IPS DF 6.9 (cell line): Measurements from ENCODE around the gene LEMD1.

ENCODE experiments used
- DNase-seq: peaks from one replicate; pipeline ENCODE4 v3.0.0-alpha.2; 2013; ENCODE audit warnings: low read depth, low spot score
- H3K27ac ChIP-seq: one replicate; pipeline ENCODE4 v1.5.1; 2013; ENCODE audit warnings: low read length, control low read depth
- H3K27me3 ChIP-seq: 2 replicates; pipeline ENCODE4 v1.6.1; 2013; ENCODE audit warnings: mild to moderate bottlenecking, low read length; ENCODE audit not compliant: control insufficient read depth, insufficient read depth
- H3K36me3 ChIP-seq: 2 replicates; pipeline ENCODE4 v1.6.1; 2013; ENCODE audit warnings: low read length; ENCODE audit not compliant: control insufficient read depth, insufficient read depth
- H3K4me1 ChIP-seq: 2 replicates; pipeline ENCODE4 v1.6.1; 2013; ENCODE audit warnings: low read length; ENCODE audit not compliant: control insufficient read depth, insufficient read depth
- H3K4me3 ChIP-seq: 2 replicates; pipeline ENCODE4 v1.5.1; 2013; ENCODE audit warnings: mild to moderate bottlenecking, low read length
- H3K9me3 ChIP-seq: 2 replicates; pipeline ENCODE4 v1.6.1; 2013; ENCODE audit warnings: low read length, inconsistent platforms; ENCODE audit not compliant: control insufficient read depth, insufficient read depth
- WGBS: extraction: QIAGEN DNeasy Blood & Tissue Kit; methylation state at CpG from one replicate; pipeline ENCODE4 v1.1.7; 2013; ENCODE audit warnings: mixed read lengths, missing lambda C conversion rate; ENCODE audit not compliant: insufficient read length, insufficient coverage; 5-methylcytosine and 5-hydroxymethylcytosine counted together

LEMD1 gene

DNA sequence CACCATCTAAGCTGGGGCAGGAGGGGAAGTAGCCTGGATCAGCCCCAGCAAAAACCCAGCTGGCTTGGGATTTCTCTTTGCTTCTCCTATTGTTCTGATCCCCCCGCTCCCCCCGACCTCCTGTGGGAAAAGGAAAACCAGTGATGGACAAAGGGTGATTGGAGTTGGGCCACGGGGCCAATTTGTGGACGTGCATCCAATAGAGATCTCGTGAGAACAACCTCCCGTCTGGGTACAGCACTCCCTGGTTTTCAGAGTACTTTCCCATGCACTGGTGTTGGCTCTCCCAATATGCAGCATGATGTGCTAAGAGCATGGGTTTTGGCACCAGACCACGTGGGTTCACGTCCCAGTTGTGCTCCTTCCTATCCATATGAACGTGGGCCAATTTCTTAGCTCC, 25.0 kb upstream of the LEMD1 start:
- no peak overlapping the region for H3K27ac ChIP-seq
- no CpG with 5 or more reads among the region's 9 CpGs for WGBS
- H3K4me1 ChIP-seq: peaks cover 60% of the 10 kb centered on the region
- no peaks in the 10 kb centered on the region for H3K9me3 ChIP-seq
- DNase-seq: no peak
- no peaks in the 10 kb centered on the region for H3K27me3 ChIP-seq
- no peaks in the 10 kb centered on the region for H3K36me3 ChIP-seq
- H3K4me3 ChIP-seq: no peak overlapping the region

DNA sequence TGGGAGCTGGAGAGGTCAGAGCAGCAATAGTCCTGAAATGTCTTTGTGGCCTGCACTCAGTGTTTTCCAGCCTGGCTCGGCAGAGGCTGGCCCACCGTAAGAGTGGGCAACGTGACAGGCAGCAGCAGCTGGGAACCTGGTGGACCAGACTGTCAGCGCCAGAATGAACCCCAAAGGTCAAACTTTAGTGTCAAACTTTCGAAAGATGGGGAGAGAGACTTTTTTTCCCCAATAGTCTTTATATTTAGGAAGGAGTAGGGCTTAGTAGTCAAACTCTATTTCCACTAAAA, 23.7 kb upstream of the LEMD1 start:
- H3K4me1 ChIP-seq: peaks cover 64% of the 10 kb centered on the region
- WGBS: no CpG with 5 or more reads among the region's 5 CpGs
- H3K9me3 ChIP-seq: no peaks in the 10 kb centered on the region
- DNase-seq: no peak
- H3K27me3 ChIP-seq: no peaks in the 10 kb centered on the region
- no peaks in the 10 kb centered on the region for H3K36me3 ChIP-seq
- H3K4me3 ChIP-seq: no peak overlapping the region
- peak overlapping the region; percentile 28 for H3K27ac ChIP-seq

DNA sequence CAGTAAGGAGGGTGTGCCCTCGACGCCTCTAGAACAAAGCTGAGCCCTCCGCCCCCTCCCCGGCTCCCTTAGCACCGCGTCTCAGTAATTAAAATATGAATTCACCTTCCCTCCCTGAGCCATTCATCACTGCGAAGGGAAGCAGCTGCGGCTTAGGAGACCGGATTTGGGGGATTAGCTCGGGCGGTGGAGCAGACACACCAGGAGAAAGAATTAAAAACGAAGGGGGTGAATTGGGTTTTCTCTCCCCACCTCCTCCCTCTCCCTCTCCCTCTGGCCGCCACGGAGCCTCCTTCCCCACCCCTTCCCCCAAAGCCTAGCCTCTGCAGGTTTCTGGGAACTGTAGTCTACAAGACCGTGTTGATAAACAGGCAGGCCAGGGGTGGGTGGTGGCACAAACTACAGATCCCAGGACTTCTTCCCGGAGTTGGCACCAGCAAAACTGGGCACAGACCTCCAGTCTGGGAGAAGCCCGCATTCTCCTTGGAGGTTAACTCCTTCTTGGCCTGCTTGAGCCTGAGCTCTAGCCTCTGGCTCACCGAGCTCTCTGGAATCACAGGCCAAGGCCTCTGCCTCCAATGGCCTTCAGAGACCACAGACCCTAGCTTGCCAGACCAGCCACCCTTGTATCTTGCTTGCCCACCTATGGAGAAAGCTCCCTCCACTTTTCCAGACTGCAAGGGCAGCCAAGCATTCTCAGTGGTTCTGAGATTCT, 23.2 kb upstream of the LEMD1 start:
- DNase-seq: no peak
- Histone ChIP-seq H3K27ac (peak overlapping the region; percentile 28), H3K36me3 (no peaks in the 10 kb centered on the region), H3K4me3 (no peak overlapping the region; the same call in 1 of the 2 replicates), H3K9me3 (no peaks in the 10 kb centered on the region), H3K4me1 (peaks cover 63% of the 10 kb centered on the region), H3K27me3 (no peaks in the 10 kb centered on the region)
- WGBS: no CpG with 5 or more reads among the region's 18 CpGs

DNA sequence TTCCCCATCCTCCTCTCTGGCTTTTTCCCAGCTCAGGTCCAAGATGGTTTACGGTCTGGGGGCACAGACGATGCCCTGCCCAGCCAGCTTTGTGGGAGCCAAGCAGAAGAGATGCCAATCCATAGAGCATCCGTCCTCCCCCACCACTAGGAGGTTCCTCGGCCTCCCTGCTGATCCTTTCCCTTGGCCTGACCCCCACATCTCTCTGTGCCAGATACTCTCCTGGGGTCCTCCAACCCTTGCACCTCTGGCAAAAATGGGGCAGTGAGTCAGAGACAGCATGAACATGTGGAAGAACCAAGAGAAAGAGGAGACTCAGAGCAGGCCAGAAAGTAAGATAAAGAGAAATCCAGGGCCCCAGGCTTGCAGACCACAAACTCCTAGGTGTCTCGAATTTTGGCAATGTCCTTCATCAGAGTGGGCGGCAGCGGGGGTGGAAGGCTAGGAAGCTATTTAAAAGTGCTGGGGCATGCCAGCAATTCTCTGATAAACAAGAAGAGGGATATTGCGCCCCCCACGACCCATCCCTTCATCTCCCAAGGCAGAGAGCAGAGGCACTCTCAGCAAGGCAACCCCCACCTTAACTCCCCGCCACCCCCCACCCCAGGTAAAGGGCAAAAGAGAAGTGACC, 22.6 kb upstream of the LEMD1 start:
- Histone ChIP-seq H3K9me3 (no peaks in the 10 kb centered on the region), H3K4me1 (peaks cover 60% of the 10 kb centered on the region)

DNA sequence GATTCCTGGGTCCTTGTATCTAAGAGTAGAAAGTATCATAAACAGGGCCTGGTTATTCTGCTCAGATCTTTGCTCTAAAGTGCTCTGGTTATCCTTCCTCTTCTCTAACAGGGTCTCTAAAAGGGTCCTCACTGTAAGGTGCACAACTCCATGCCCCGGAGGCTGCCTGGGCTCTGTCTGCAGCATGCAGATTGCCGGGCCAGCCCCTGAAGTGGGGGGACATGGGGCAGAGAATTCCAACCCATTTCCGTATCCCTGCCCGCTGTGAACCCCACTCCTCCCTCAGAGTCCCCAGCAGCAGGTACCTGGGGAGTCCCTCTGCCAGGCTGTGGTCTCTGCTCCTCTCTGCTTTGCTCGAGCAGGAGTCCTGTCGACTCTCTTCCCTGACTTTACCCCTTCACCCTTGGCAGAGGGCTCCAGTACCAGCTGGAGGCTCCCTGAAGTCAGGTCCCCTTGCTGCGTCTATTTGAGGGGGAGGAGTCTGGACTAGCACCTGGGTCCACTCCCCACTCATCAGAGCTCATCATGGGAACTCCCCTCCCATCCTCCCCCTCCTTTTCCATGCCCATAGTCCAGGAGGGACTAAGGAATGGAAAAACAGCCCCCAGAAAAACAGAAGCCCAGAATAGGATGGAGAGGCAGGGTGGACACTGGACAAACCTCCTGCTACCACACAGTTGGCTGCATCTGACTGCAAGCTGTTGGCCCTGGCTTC, 21.9 kb upstream of the LEMD1 start:
- WGBS: no CpG with 5 or more reads among the region's 7 CpGs
- Histone ChIP-seq H3K9me3 (no peaks in the 10 kb centered on the region), H3K36me3 (no peaks in the 10 kb centered on the region), H3K4me1 (peaks cover 54% of the 10 kb centered on the region), H3K27ac (no peak overlapping the region), H3K27me3 (no peaks in the 10 kb centered on the region), H3K4me3 (no peak overlapping the region)
- DNase-seq: no peak

More for the DNA sequence above, 22.6 kb upstream of the LEMD1 start:
- DNase-seq: no peak
- Histone ChIP-seq H3K4me3 (no peak overlapping the region), H3K36me3 (no peaks in the 10 kb centered on the region), H3K27ac (no peak overlapping the region), H3K27me3 (no peaks in the 10 kb centered on the region)
- no CpG with 5 or more reads among the region's 10 CpGs for WGBS

DNA sequence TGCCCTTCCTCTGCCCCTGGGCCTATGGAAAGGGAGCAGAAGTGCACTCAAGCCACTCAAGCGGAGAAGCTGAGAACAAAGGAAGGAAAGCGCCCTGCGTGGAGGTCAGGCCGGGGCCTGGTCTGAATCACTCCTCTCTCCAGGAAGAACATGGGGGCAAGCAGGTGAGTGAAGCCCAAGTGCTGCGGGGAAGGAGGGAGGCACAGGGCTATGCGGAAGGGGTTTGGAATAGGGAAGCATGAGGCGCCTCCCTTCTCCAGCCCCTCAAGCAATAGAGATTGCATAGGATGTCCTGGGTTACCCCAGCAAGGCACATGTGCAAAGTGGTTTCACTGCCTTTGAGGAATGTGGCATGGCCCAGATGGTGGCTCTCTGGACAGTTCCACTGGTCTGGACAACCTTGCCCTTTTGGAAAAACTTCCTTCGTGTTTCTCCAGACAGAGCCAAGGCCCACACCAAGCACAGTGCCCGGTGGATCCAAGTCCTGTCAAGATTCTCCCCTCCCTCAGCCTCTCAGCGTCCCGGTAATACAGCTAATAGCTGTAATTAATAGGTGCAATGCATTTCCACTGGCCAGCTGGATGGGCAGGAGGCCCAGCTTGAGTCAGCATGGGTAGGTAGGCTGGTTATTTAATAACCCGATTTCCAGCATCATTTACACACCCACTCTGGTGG, 20.3 kb upstream of the LEMD1 start:
- H3K4me3 ChIP-seq: no peak overlapping the region
- peaks cover 48% of the 10 kb centered on the region for H3K4me1 ChIP-seq

DNA sequence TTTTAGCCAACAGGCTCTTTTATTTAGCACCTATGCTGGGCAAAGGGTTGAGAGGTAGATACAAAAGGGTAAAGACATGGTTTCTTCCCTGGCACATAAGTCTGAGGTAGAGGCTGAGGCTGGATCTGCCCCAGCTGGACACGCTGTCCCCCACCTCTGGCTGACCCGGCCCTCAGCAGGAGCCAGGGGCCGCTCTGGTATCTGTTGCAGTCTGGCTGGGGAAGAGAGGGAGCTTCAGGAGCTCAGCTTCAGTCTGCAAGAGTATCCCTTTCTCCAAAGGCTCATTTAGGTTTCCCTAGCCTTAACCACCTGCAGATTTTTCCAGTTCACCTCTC, 19.8 kb upstream of the LEMD1 start:
- no peaks in the 10 kb centered on the region for H3K9me3 ChIP-seq
- H3K27me3 ChIP-seq: no peaks in the 10 kb centered on the region
- H3K36me3 ChIP-seq: no peaks in the 10 kb centered on the region
- no CpG with 5 or more reads among the region's 3 CpGs for WGBS
- no peak overlapping the region for H3K4me3 ChIP-seq
- H3K4me1 ChIP-seq: peaks cover 46% of the 10 kb centered on the region
- DNase-seq: no peak
- no peak overlapping the region for H3K27ac ChIP-seq

More for the DNA sequence above, 20.3 kb upstream of the LEMD1 start:
- no peaks in the 10 kb centered on the region for H3K9me3 ChIP-seq
- DNase-seq: no peak
- WGBS: no CpG with 5 or more reads among the region's 12 CpGs
- no peaks in the 10 kb centered on the region for H3K27me3 ChIP-seq
- H3K27ac ChIP-seq: no peak overlapping the region
- H3K36me3 ChIP-seq: no peaks in the 10 kb centered on the region

DNA sequence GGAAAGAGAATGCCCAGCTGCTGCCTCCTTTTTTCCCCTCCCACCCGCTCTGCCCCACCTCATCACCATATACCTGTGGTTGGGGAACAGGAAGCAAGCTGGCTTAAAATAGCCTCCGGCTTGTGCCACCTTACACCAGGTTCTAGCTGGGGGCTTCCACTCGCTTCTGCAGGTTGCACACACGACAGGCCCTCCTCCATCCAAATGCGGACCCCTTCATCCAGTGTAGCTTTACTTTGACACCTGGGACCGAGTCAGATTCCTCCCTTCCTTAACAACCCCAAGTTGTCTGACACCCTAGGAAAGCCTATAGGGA, 19.4 kb upstream of the LEMD1 start:
- Histone ChIP-seq H3K4me3 (no peak overlapping the region), H3K27me3 (no peaks in the 10 kb centered on the region), H3K4me1 (peaks cover 44% of the 10 kb centered on the region), H3K27ac (no peak overlapping the region), H3K36me3 (no peaks in the 10 kb centered on the region), H3K9me3 (no peaks in the 10 kb centered on the region)
- DNase-seq: no peak
- no CpG with 5 or more reads among the region's 6 CpGs for WGBS

DNA sequence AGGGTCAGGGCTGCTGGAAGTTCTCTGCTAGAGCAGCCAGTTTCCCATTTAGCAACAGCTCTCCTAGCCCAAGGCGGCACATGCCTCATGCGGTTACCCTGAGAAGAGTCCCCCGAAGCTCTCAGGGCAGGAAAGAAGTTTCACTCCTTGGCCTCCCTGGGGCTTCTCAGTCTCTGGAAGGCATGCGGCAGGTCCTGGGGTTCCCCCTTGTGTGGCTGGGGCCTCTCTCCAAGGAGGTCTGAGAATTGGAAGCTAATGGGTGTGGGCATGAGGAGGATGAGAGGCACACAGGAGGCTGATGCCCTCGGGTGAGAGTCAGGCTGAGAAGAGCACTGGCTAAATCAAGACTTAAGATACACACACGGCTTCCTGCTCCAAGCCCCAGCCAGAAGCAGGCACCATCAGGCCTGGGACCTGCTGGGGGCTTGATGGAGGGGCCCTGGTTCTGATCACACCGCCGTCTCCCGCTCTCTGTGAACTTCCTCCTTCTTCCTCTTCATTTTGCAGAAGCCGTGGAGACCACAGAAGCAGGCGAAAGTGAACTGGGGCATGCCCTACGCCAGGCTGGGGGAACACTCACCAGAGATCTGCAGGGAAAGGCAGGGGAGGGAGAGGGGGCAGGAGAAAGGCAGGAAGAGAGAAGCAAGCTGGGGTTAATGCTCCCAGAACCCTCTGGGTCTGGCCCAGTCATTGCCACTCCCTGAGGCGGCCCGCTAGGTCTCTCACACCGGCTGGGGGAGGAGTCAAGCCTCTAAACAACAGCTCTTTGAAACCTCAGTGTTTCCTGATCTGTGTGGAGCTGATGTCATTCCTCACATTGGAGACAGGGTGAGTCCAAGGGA, 18.8 kb upstream of the LEMD1 start:
- no peaks in the 10 kb centered on the region for H3K9me3 ChIP-seq
- no CpG with 5 or more reads among the region's 15 CpGs for WGBS
- no peaks in the 10 kb centered on the region for H3K36me3 ChIP-seq
- no peak for DNase-seq
- H3K27me3 ChIP-seq: no peaks in the 10 kb centered on the region
- H3K27ac ChIP-seq: no peak overlapping the region
- peaks cover 39% of the 10 kb centered on the region for H3K4me1 ChIP-seq
- no peak overlapping the region for H3K4me3 ChIP-seq

DNA sequence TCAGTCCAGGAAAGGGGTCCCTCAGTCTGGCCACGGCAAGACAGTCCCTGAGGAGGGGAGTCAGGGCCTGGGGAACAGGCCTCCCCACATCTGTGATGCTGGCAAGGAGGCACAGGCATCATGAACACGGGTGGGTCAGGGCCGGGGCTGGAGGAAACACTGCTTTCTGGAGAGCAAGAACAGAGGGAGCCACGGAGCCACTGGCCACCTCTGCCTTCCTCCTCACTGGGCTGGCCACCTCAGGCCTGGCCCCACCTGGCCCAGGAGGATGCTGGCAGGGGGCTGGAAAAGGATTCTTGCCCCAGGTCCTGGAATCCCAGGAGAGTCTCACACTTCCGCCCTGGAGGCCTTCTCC, 18.2 kb upstream of the LEMD1 start:
- Histone ChIP-seq H3K27me3 (no peaks in the 10 kb centered on the region), H3K4me1 (peaks cover 34% of the 10 kb centered on the region), H3K27ac (no peak overlapping the region), H3K36me3 (no peaks in the 10 kb centered on the region), H3K9me3 (no peaks in the 10 kb centered on the region), H3K4me3 (no peak overlapping the region)
- WGBS: no CpG with 5 or more reads among the region's 5 CpGs
- DNase-seq: no peak
